ENCODE measurements around the gene POLRMT.
"Not testable (repeated sequence)": the region's sequence is repeated elsewhere in the genome, so short reads cannot be mapped to it uniquely, and the experiment has no call there.

Gene POLRMT

GRCh38 chr19:625257-625656 is 8.1 kb downstream of the POLRMT start:
- Mint-ChIP-seq H3K27ac (no peak overlapping the region), H3K27me3 (no peaks in the 10 kb centered on the region), H3K4me1 (peaks cover 15% of the 10 kb centered on the region), H3K4me3 (no peak overlapping the region), H3K9me3 (no peaks in the 10 kb centered on the region), H3K36me3 (peaks cover 10% of the 10 kb centered on the region)

- Mint-ChIP-seq H3K9me3 (no peaks in the 10 kb centered on the region), H3K4me1 (peaks cover 11% of the 10 kb centered on the region), H3K36me3 (peaks cover 8% of the 10 kb centered on the region), H3K27me3 (no peaks in the 10 kb centered on the region), H3K4me3 (no peak overlapping the region), H3K27ac (no peak overlapping the region)
These were observed 8.8 kb downstream of the POLRMT start for GRCh38 chr19:624433-625109.

- H3K36me3 Mint-ChIP-seq: peaks cover 7% of the 10 kb centered on the region
- no peak overlapping the region for H3K4me3 Mint-ChIP-seq
- H3K27ac Mint-ChIP-seq: peak overlapping the region; percentile 17
- H3K9me3 Mint-ChIP-seq: no peaks in the 10 kb centered on the region
- H3K4me1 Mint-ChIP-seq: peaks cover 8% of the 10 kb centered on the region
- H3K27me3 Mint-ChIP-seq: no peaks in the 10 kb centered on the region
These were observed 9.4 kb downstream of the POLRMT start for GRCh38 chr19:623974-624373.

GRCh38 chr19:623175-623916 is 10.0 kb downstream of the POLRMT start:
- H3K4me1 Mint-ChIP-seq: peaks cover 2% of the 10 kb centered on the region
- peaks cover 6% of the 10 kb centered on the region for H3K36me3 Mint-ChIP-seq
- no peak overlapping the region for H3K4me3 Mint-ChIP-seq
- no peaks in the 10 kb centered on the region for H3K9me3 Mint-ChIP-seq
- no peaks in the 10 kb centered on the region for H3K27me3 Mint-ChIP-seq
- no peak overlapping the region for H3K27ac Mint-ChIP-seq

GRCh38 chr19:622666-623065 is 10.7 kb downstream of the POLRMT start:
- H3K27ac Mint-ChIP-seq: no peak overlapping the region
- no peaks in the 10 kb centered on the region for H3K4me1 Mint-ChIP-seq
- H3K4me3 Mint-ChIP-seq: no peak overlapping the region
- H3K27me3 Mint-ChIP-seq: no peaks in the 10 kb centered on the region
- no peaks in the 10 kb centered on the region for H3K9me3 Mint-ChIP-seq
- peaks cover 4% of the 10 kb centered on the region for H3K36me3 Mint-ChIP-seq

- H3K9me3 Mint-ChIP-seq: no peaks in the 10 kb centered on the region
- H3K4me3 Mint-ChIP-seq: no peak overlapping the region
- no peaks in the 10 kb centered on the region for H3K4me1 Mint-ChIP-seq
- no peak overlapping the region for H3K27ac Mint-ChIP-seq
- no peaks in the 10 kb centered on the region for H3K27me3 Mint-ChIP-seq
- H3K36me3 Mint-ChIP-seq: peaks cover 3% of the 10 kb centered on the region
These were observed 11.5 kb downstream of the POLRMT start for GRCh38 chr19:621819-622218.

- H3K36me3 Mint-ChIP-seq, H3K9me3 Mint-ChIP-seq, H3K4me3 Mint-ChIP-seq, H3K4me1 Mint-ChIP-seq, H3K27me3 Mint-ChIP-seq, H3K27ac Mint-ChIP-seq: not testable (repeated sequence)
These were observed 12.1 kb downstream of the POLRMT start for GRCh38 chr19:621191-621590.

- Mint-ChIP-seq H3K4me3 (no peak overlapping the region), H3K9me3 (no peaks in the 10 kb centered on the region), H3K27me3 (peaks cover 2% of the 10 kb centered on the region), H3K36me3 (peaks cover 5% of the 10 kb centered on the region), H3K27ac (no peak overlapping the region), H3K4me1 (peaks cover 3% of the 10 kb centered on the region)
These were observed 13.0 kb downstream of the POLRMT start for GRCh38 chr19:620166-620862.

- Mint-ChIP-seq H3K36me3 (peaks cover 5% of the 10 kb centered on the region), H3K9me3 (no peaks in the 10 kb centered on the region), H3K4me1 (peaks cover 3% of the 10 kb centered on the region), H3K27me3 (peaks cover 2% of the 10 kb centered on the region), H3K27ac (no peak overlapping the region), H3K4me3 (no peak overlapping the region)
These were observed 13.9 kb downstream of the POLRMT start for GRCh38 chr19:619286-620002.

GRCh38 chr19:618674-619285 is 14.6 kb downstream of the POLRMT start:
- Mint-ChIP-seq H3K9me3 (no peaks in the 10 kb centered on the region), H3K4me1 (peaks cover 3% of the 10 kb centered on the region), H3K36me3 (peaks cover 5% of the 10 kb centered on the region), H3K27ac (no peak overlapping the region), H3K4me3 (no peak overlapping the region), H3K27me3 (peaks cover 2% of the 10 kb centered on the region)

GRCh38 chr19:618247-618619 is 15.1 kb downstream of the POLRMT start:
- H3K9me3 Mint-ChIP-seq: no peaks in the 10 kb centered on the region
- no peak overlapping the region for H3K4me3 Mint-ChIP-seq
- H3K27me3 Mint-ChIP-seq: peaks cover 2% of the 10 kb centered on the region
- H3K36me3 Mint-ChIP-seq: peaks cover 5% of the 10 kb centered on the region
- peaks cover 3% of the 10 kb centered on the region for H3K4me1 Mint-ChIP-seq
- no peak overlapping the region for H3K27ac Mint-ChIP-seq

GRCh38 chr19:617551-618246 is 15.6 kb downstream of the POLRMT start:
- Mint-ChIP-seq H3K4me3 (no peak overlapping the region), H3K9me3 (no peaks in the 10 kb centered on the region), H3K36me3 (peaks cover 5% of the 10 kb centered on the region), H3K27me3 (peaks cover 2% of the 10 kb centered on the region), H3K4me1 (peaks cover 3% of the 10 kb centered on the region), H3K27ac (no peak overlapping the region)

GRCh38 chr19:616747-617526 is 16.4 kb downstream of the POLRMT start:
- Mint-ChIP-seq H3K4me3 (no peak overlapping the region), H3K36me3 (peaks cover 5% of the 10 kb centered on the region), H3K27me3 (peaks cover 2% of the 10 kb centered on the region), H3K4me1 (peaks cover 3% of the 10 kb centered on the region), H3K27ac (no peak overlapping the region), H3K9me3 (no peaks in the 10 kb centered on the region)

- no peak overlapping the region for H3K4me3 Mint-ChIP-seq
These were observed 17.2 kb downstream of the POLRMT start for GRCh38 chr19:616062-616700.

More at GRCh38 chr19:616062-616700, 17.2 kb downstream of the POLRMT start:
- H3K4me1 Mint-ChIP-seq: peaks cover 9% of the 10 kb centered on the region
- H3K36me3 Mint-ChIP-seq: peaks cover 5% of the 10 kb centered on the region
- no peak overlapping the region for H3K27ac Mint-ChIP-seq
- H3K27me3 Mint-ChIP-seq: peaks cover 2% of the 10 kb centered on the region
- H3K9me3 Mint-ChIP-seq: no peaks in the 10 kb centered on the region

Data from activated naive CD4-positive, alpha-beta T cell treated with anti-CD3 and anti-CD28 coated beads, Interleukin-2, amount 50 U/mL, for 24 hours (primary cell).